Mucosa of rectum (tissue), 2 donors: ENCODE data around the gene EVPL.

Experiments
- H3K27ac ChIP-seq, 2 donors: one replicate each; pipeline ENCODE4 v1.7.0; 2013; ENCODE audit warnings: inconsistent platforms in 2 of 2, low read depth in 2 of 2, low read length in 2 of 2
- H3K27me3 ChIP-seq, 2 donors: one replicate each; pipeline ENCODE4 v1.7.0; 2013; ENCODE audit warnings: low read length in 2 of 2; ENCODE audit not compliant: control insufficient read depth in 2 of 2, insufficient read depth in 2 of 2
- H3K36me3 ChIP-seq, 2 donors: one replicate each; pipeline ENCODE4 v1.7.0; 2013; ENCODE audit warnings: low read length in 2 of 2; ENCODE audit not compliant: control insufficient read depth in 2 of 2, insufficient read depth in 2 of 2
- H3K4me1 ChIP-seq, 2 donors: one replicate each; pipeline ENCODE4 v1.7.0; 2013; ENCODE audit warnings: low read length in 2 of 2, mild to moderate bottlenecking in 1 of 2; ENCODE audit not compliant: control insufficient read depth in 2 of 2, insufficient read depth in 2 of 2
- H3K4me3 ChIP-seq, 2 donors: one replicate each; pipeline ENCODE4 v1.7.0; 2013; ENCODE audit warnings: low read length in 2 of 2
- H3K9ac ChIP-seq, 2 donors: one replicate each; pipeline ENCODE4 v1.7.0; 2013; ENCODE audit warnings: low read length in 2 of 2, low read depth in 1 of 2, mild to moderate bottlenecking in 1 of 2
- H3K9me3 ChIP-seq, 2 donors: one replicate each; pipeline ENCODE4 v1.7.0; 2013; ENCODE audit warnings: low read length in 2 of 2; ENCODE audit not compliant: control insufficient read depth in 2 of 2
- donor health status: healthy.
- donor health status: Normal muscosa, but diverticular disease.

The EVPL gene

GRCh38 chr17:76018340-76018680 lies 8.8 kb downstream of the EVPL start:
- no peak overlapping the region for H3K9ac ChIP-seq
- H3K9me3 ChIP-seq, result no peaks in the 10 kb centered on the region
- peaks cover 7 to 10% of the 10 kb centered on the region in 2 donors for H3K36me3 ChIP-seq

DNA sequence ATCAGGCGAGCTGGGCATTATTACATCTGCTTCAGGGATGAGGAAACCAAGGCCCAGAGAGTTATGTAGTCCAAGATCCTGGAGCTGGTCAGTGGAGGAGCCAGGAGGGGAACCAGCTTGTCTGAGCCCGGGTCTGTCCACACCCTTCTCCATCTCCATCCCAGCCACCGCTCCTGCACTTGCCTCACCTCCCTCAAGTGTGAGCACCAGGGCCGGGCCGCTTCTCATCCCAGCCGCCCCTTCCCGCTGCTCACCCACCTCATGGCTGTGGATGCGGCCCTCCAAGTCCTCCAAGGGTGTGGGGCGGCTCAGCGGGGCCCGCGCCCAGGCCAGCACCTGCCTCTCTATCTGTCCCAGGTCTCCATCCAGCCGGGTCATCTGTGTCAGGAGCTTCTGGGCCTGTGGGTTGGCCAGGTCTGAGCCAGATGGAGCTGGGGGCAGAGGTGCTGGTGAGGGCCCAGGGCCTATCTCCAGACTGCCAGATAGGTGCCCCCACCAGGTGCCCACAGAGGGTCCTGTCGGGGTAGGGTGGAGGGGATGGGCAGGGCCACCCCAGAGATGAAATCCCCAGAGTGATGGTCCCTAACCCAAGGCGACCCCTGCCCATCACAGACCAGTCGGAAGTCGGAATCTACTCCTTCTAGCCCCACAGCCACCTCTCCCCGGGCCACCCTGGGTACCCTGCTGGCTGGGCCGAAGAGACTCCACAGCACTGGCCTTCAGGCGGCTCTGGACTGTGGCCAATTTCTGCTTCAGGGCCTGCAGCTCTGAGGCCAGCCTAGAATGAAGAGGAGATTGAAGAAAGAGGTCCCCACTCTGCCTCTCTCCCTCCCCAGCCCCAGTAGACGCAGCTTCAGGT lies 9.4 kb downstream of the EVPL start:
- H3K4me3 ChIP-seq, result no peak overlapping the region
- H3K9ac ChIP-seq, result no peak overlapping the region
- no peak overlapping the region for H3K27ac ChIP-seq
- H3K27me3 ChIP-seq, result no peaks in the 10 kb centered on the region
- no peaks in the 10 kb centered on the region for H3K9me3 ChIP-seq
- no peaks in the 10 kb centered on the region for H3K4me1 ChIP-seq
- H3K36me3 ChIP-seq, result peaks cover 7 to 10% of the 10 kb centered on the region in 2 donors

More at GRCh38 chr17:76018340-76018680, 8.8 kb downstream of the EVPL start:
- H3K4me1 ChIP-seq, result no peaks in the 10 kb centered on the region
- H3K4me3 ChIP-seq, result no peak overlapping the region
- no peak overlapping the region for H3K27ac ChIP-seq
- H3K27me3 ChIP-seq, result no peaks in the 10 kb centered on the region

DNA sequence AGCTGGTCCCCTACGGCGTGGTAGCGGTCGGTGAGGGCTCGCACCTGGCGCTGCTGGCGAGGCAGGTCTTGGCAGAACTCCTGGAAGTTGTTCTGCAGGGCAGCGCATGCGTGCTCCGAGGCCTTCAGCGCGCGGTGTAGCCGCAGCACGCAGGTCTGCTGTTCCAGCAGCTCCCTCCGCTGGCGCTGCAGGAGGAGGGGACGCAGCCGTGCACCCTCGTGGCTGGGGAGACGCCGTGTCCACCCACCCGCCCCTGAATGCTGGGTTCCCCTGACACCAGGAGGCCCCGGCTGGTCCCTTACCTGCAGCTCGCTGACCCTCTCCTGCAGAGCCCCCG lies 12.2 kb downstream of the EVPL start:
- no peak overlapping the region for H3K4me3 ChIP-seq
- no peak overlapping the region for H3K9ac ChIP-seq
- H3K27ac ChIP-seq, result no peak overlapping the region
- peaks cover 13 to 17% of the 10 kb centered on the region in 2 donors for H3K36me3 ChIP-seq
- no peaks in the 10 kb centered on the region for H3K9me3 ChIP-seq
- H3K4me1 ChIP-seq, result no peaks in the 10 kb centered on the region
- H3K27me3 ChIP-seq, result no peaks in the 10 kb centered on the region

DNA sequence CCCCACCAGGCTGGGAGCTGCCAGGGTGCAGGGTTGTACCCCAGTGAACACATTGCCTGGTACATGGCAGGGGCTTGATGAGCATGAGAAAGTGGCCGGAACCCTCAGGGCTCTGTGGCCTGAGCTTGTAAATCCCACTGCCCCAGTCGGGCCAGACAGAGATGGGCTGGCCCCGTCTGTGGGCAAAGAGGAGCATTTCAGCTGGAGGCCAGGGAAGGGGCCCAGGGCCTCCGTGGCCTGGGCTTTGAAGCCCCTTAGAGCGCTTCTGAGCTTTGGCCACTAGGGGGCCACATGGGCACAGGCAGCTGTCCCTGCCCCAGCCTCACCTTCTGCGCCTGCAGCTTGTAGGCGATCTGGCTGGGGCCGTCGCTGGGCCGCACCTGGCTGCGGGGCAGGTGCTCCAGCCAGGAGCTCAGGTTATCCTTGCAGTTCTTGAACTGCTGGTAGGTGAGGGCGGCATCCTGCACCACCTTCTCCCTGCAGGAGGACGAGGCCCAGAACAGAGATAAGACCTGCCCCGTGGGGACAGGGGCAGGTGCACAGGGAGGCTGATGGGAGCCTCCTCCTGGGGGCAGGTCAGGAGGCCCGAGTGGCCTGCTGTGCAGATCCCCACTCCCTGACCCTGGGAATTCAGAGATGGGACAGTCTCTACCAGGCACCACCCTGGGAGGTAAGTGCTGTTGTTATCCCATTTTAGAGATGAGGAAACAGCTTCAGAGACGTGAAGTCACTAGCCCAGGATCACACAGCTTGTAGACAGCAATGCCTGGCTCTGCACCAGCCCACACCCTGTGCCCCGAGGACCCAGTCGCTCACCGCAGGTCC lies 12.8 kb downstream of the EVPL start:
- H3K36me3 ChIP-seq, result peaks cover 13 to 23% of the 10 kb centered on the region in 2 donors
- H3K4me3 ChIP-seq, result no peak overlapping the region
- H3K4me1 ChIP-seq, result no peaks in the 10 kb centered on the region
- no peak overlapping the region for H3K9ac ChIP-seq
- no peak overlapping the region for H3K27ac ChIP-seq
- H3K9me3 ChIP-seq, result no peaks in the 10 kb centered on the region
- no peaks in the 10 kb centered on the region for H3K27me3 ChIP-seq

DNA sequence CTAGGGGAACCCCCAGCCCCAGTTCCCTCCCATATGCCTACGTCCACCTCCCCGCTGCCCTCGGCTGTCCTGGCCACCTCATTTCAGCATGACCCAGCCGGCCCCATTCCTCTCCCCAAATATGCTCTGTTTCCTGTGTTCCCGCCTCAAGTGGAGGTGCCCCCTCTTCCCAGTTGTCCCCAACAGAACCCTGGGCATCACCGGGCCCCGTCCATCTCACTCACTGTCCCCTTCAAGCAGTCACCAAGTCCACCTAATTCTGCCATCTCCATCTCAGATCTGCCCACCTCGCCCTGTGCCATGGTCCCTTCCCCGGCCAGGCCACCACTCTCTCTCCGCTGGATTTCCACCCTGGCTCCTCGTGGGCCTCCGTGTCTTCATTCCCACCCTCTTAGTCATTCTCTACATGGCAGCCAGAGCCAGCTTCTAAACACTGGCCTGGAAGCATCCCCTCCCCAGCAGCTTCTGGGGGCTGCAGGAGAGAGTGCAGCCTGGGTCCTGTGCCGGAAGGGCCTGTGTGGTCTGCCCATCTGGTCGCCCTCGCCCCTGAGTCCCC lies 13.7 kb downstream of the EVPL start:
- no peaks in the 10 kb centered on the region for H3K9me3 ChIP-seq
- H3K4me1 ChIP-seq, result no peaks in the 10 kb centered on the region
- H3K27ac ChIP-seq, result no peak overlapping the region
- no peak overlapping the region for H3K4me3 ChIP-seq
- H3K27me3 ChIP-seq, result no peaks in the 10 kb centered on the region
- peaks cover 10 to 25% of the 10 kb centered on the region in 2 donors for H3K36me3 ChIP-seq
- H3K9ac ChIP-seq, result no peak overlapping the region

GRCh38 chr17:76011951-76012350 lies 15.2 kb downstream of the EVPL start:
- no peak overlapping the region for H3K4me3 ChIP-seq
- H3K9ac ChIP-seq, result no peak overlapping the region
- no peaks in the 10 kb centered on the region for H3K9me3 ChIP-seq
- no peaks in the 10 kb centered on the region for H3K27me3 ChIP-seq
- no peaks in the 10 kb centered on the region for H3K4me1 ChIP-seq
- H3K27ac ChIP-seq, result no peak overlapping the region
- H3K36me3 ChIP-seq, result peaks cover 12 to 25% of the 10 kb centered on the region in 2 donors

- H3K36me3 ChIP-seq, result peaks cover 17 to 25% of the 10 kb centered on the region in 2 donors
- H3K27ac ChIP-seq, result no peak overlapping the region
- H3K9ac ChIP-seq, result no peak overlapping the region
- no peaks in the 10 kb centered on the region for H3K27me3 ChIP-seq
- no peak overlapping the region for H3K4me3 ChIP-seq
- H3K4me1 ChIP-seq, result peaks cover 4 to 6% of the 10 kb centered on the region in 2 donors
- H3K9me3 ChIP-seq, result no peaks in the 10 kb centered on the region
These were observed 17.0 kb downstream of the EVPL start for GRCh38 chr17:76009969-76010661.

DNA sequence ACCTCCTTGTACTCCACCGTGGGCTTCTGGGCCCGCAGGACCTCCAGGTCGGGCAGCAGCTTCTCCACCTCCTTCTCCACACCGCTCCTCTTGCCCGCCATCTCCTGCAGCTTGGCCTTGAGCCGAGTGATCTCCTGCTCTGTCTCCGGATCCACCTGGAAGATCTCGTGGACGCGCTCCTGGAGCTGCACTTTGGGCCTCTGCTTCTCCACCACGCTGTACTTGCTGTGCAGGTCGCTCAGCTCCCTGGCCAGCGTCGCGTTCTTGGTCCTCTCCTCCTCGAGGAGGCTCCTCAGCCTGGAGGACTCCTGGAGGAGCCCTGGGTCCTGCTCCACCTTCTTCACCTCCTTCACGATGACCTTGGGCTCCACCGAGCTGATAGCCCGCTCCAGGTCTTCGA lies 17.7 kb downstream of the EVPL start:
- no peak overlapping the region for H3K4me3 ChIP-seq
- no peaks in the 10 kb centered on the region for H3K9me3 ChIP-seq
- H3K9ac ChIP-seq, result no peak overlapping the region
- no peak overlapping the region for H3K27ac ChIP-seq
- peaks cover 23 to 25% of the 10 kb centered on the region in 2 donors for H3K36me3 ChIP-seq
- H3K27me3 ChIP-seq, result no peaks in the 10 kb centered on the region
- peaks cover 7 to 8% of the 10 kb centered on the region in 2 donors for H3K4me1 ChIP-seq

DNA sequence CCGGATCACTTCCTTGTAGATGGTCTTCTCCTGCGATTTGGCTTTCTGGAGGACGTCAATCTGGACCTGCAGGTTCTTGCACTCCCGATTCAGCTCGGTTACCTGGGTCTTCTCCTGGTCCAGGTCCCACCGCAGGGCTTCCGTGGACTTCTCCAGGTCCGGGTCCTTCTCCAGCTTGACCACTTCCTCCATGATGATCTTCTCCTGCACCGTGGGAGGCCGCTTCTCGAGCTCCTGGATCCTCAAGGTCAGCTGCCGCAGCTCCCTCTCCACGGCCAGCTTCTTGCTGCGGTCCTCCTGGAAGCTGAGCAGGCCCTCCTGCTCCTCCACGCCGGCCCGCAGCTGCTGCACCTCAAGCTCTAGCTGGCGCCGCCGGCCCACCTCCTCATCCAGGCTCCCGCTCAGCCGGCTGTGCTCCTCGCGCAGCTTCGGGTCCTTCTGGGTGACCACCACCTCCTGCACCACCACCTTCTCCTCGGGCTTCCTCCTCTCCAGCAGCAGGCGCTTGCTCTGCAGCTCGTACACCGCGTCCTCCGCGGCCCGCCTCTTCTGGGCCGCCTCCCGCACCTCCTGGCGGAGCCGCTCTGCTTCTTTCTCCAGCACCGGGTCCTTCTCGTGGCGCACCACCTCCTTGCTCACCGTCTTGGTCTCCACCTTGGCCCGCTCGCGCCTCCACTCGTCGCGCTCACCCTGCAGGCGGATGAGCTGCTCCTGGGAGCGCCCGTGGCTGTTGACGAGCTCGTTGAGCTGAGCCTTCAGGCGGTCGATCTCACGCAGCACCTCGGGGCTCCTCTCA lies 18.3 kb downstream of the EVPL start:
- peaks cover 9 to 10% of the 10 kb centered on the region in 2 donors for H3K4me1 ChIP-seq
- peaks cover 23 to 29% of the 10 kb centered on the region in 2 donors for H3K36me3 ChIP-seq
- H3K9ac ChIP-seq, result no peak overlapping the region
- no peak overlapping the region for H3K27ac ChIP-seq
- no peak overlapping the region for H3K4me3 ChIP-seq
- no peaks in the 10 kb centered on the region for H3K27me3 ChIP-seq
- H3K9me3 ChIP-seq, result no peaks in the 10 kb centered on the region
